OCI-LY7 (cell line): Measurements from ENCODE around the gene NUDT9. TPM values are rescaled to one million over a fixed set of nuclear protein-coding genes. Genes with fewer than 3 reads are reported as not detected.
A peak's percentile ranks its signal among the peaks of the same experiment; 100 is the strongest.
"Not testable (repeated sequence)": the region's sequence is repeated elsewhere in the genome, so short reads cannot be mapped to it uniquely, and the experiment has no call there.

Source experiments
- BruUV-seq: library from RNA; stranded (reverse); fragments of 400-500 nt; replicated peaks from 2 replicates; lab custom pipeline; 2021; lab: Mats Ljungman, UMichigan
- CTCF ChIA-PET: fragments of 300-600 bp; sonication (Branson Sonifier 250); formaldehyde crosslinking; loops from one replicate; lab custom pipeline; 2022; ENCODE audit warnings: antibody characterized with exemption; ENCODE audit not compliant: unreplicated experiment; lab: Charles Lee
- POLR2A ChIA-PET: fragments of 300-600 bp; sonication (Branson Sonifier 250); formaldehyde crosslinking; loops from one replicate; lab custom pipeline; 2022; ENCODE audit warnings: antibody characterized with exemption; lab: Charles Lee
- DNase-seq: peaks from one replicate; pipeline ENCODE4 v3.0.0-alpha.2; 2015; ENCODE audit warnings: low spot score
- H2AFZ ChIP-seq: fragments of 200-600 bp; sonication (generic), shearing (Covaris generic); 2 replicates; pipeline ENCODE4 v1.6.1; 2014; ENCODE audit warnings: mild to moderate bottlenecking, antibody characterized with exemption, low read length, moderate library complexity
- H3K27ac ChIP-seq: fragments of 200-600 bp; sonication (generic); 2 replicates; pipeline ENCODE4 v1.5.1; 2014; ENCODE audit warnings: mixed run types, low read depth, mild to moderate bottlenecking, moderate library complexity, low read length, inconsistent platforms; ENCODE audit not compliant: poor library complexity, severe bottlenecking
- H3K36me3 ChIP-seq: fragments of 200-600 bp; sonication (generic); 2 replicates; pipeline ENCODE4 v1.6.1; 2014; ENCODE audit warnings: mild to moderate bottlenecking, antibody characterized with exemption, low read length, moderate library complexity, mixed read lengths; ENCODE audit not compliant: insufficient read depth
- H3K4me1 ChIP-seq: fragments of 200-600 bp; sonication (generic); 2 replicates; pipeline ENCODE4 v1.5.1; 2014; ENCODE audit warnings: mild to moderate bottlenecking, low read length; ENCODE audit not compliant: insufficient read depth, poor library complexity, severe bottlenecking
- H3K4me2 ChIP-seq: fragments of 200-600 bp; sonication (generic); 2 replicates; pipeline ENCODE4 v1.6.1; 2014; ENCODE audit warnings: mild to moderate bottlenecking, low read length
- H3K4me3 ChIP-seq: fragments of 200-600 bp; sonication (generic); 2 replicates; pipeline ENCODE4 v1.5.1; 2014; ENCODE audit warnings: mild to moderate bottlenecking, low read depth, low read length; ENCODE audit not compliant: poor library complexity, severe bottlenecking
- H3K79me2 ChIP-seq: fragments of 200-600 bp; sonication (generic); 2 replicates; pipeline ENCODE4 v1.6.1; 2016; ENCODE audit warnings: low read depth, mild to moderate bottlenecking, low read length, moderate library complexity, mixed read lengths; ENCODE audit not compliant: insufficient read depth
- H3K9me2 ChIP-seq: fragments of 200-600 bp; sonication (generic); 2 replicates; pipeline ENCODE4 v1.6.1; 2016; ENCODE audit warnings: mild to moderate bottlenecking, low read length, mixed read lengths; ENCODE audit not compliant: insufficient read depth
- H3K9me3 ChIP-seq: fragments of 200-600 bp; sonication (generic); 2 replicates; pipeline ENCODE4 v1.6.1; 2014; ENCODE audit warnings: mild to moderate bottlenecking, mixed run types, low read length, mixed read lengths
- H4K20me1 ChIP-seq: fragments of 200-600 bp; sonication (generic); 2 replicates; pipeline ENCODE4 v1.6.1; 2014; ENCODE audit warnings: mild to moderate bottlenecking, antibody characterized with exemption, low read length, moderate library complexity, mixed read lengths; ENCODE audit not compliant: insufficient read depth
- CTCF ChIP-seq: fragments of 200-600 bp; sonication (generic); conservative IDR thresholded peaks from 2 replicates; pipeline ENCODE4 v1.5.1; 2014; ENCODE audit warnings: mild to moderate bottlenecking, antibody characterized with exemption, low read length, moderate library complexity, mixed read lengths
- EZH2phosphoT487 ChIP-seq: fragments of 200-600 bp; sonication (generic); IDR thresholded peaks from 2 replicates; pipeline ENCODE4 v1.6.1; 2018; ENCODE audit warnings: low read depth, borderline replicate concordance, mild to moderate bottlenecking, mixed run types, antibody characterized with exemption, low read length, moderate library complexity, mixed read lengths
- intact Hi-C: fragments of 100-400 bp; cut with micrococcal nuclease; formaldehyde crosslinking; loops from one replicate; pipeline ENCODE4 v1.10.0; 2022; ENCODE audit not compliant: unreplicated experiment
- total RNA-seq, 2 experiments: library from RNA; depleted of rRNA in 1 of 2; stranded (reverse); fragments of >200 nt in 1 of 2; shearing (Covaris generic) in 1 of 2; gene quantifications; 2 replicates each; pipeline ENCODE4 v1.2.3, GENCODE V29; 2014 to 2022

Gene NUDT9
- total RNA-seq, 2 experiments from 2014 or later = 9.0 to 16.5 TPM

DNA sequence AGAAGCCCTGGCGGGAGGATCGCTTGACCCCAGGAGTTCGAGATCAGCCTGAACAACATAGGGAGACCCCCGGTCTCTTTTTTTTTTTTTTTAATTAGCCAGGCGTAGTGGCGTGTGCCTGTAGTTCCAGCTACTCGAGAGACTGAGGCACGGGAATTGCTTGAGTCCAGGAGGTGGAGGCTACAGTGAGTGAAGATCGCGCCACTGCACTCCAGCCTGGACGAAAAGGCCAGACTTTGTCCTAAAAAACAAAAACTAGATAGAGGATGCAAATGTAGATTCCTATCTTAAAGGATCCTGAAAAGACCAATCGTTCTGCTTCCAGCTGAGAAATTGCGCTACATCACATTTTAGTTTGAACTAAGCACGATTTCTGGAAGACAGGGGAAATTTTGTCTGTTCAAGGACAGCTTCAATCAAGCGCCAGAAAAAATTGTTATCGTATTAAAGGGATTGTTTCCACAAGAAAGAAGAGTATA lies 30.8 kb upstream of the NUDT9 start:
- intact Hi-C loops = no loop called here
- ChIA-PET POLR2A (interaction anchor here (0.6 to 2.4 kb wide), 12 partner anchors 12 to 468 kb away, joined by 3 to 11 read pairs (median 4); partner anchors contain the start of gene NUDT9), CTCF (interaction anchor here (0.6 to 1.1 kb wide), 2 partner anchors 9 to 1185 kb away, joined by 3 read pairs; no protein-coding TSS in a partner anchor)
- H3K9me3 ChIP-seq = no peaks in the 10 kb centered on the region
- peaks cover 30% of the 10 kb centered on the region; the same call in 1 of the 2 replicates for H3K79me2 ChIP-seq
- H3K4me1 ChIP-seq = peaks cover 17% of the 10 kb centered on the region
- H3K36me3 ChIP-seq = no peaks in the 10 kb centered on the region; the same call in 1 of the 2 replicates
- DNase-seq = no peak
- H3K4me3 ChIP-seq = peak overlapping the region; percentile 73
- no peaks in the 10 kb centered on the region for H3K9me2 ChIP-seq
- H3K4me2 ChIP-seq = peak overlapping the region; percentile 83
- H4K20me1 ChIP-seq = no peaks in the 10 kb centered on the region
- TF ChIP-seq EZH2phosphoT487 (no peak), CTCF (peak; percentile 19; the same call in 1 of the 2 replicates)
- BruUV-seq = no TSS peak
- peak overlapping the region; percentile 76 for H2AFZ ChIP-seq
- H3K27ac ChIP-seq = peak overlapping the region; percentile 54

DNA sequence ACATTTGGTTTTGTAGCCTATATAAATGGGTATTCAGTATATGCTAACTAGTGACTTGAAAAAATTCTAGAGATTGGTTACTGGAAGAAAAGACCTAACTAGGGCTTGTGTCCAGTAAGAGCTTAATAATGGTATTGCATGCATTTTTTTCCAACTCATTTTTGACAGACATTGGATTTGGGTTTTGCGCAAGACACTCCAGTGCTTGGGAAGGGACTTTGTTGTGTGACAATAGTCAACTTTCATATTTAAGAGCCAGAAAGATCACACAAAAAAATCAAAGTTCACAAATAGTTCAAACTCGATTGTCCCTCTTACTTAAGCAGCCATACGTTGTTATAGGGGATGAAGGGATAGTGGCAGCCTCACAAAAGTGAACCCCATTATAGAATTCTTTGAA lies 30.2 kb upstream of the NUDT9 start:
- CTCF ChIA-PET = no interaction called here
- Histone ChIP-seq H4K20me1 (no peaks in the 10 kb centered on the region), H3K9me2 (no peaks in the 10 kb centered on the region), H3K4me1 (peaks cover 17% of the 10 kb centered on the region), H3K4me3 (no peak overlapping the region), H3K36me3 (no peaks in the 10 kb centered on the region), H3K79me2 (peaks cover 30% of the 10 kb centered on the region; the same call in 1 of the 2 replicates), H3K4me2 (peak overlapping the region; percentile 83), H2AFZ (peak overlapping the region; percentile 76; the same call in 1 of the 2 replicates), H3K9me3 (no peaks in the 10 kb centered on the region), H3K27ac (no peak overlapping the region)
- intact Hi-C loops = no loop called here
- POLR2A ChIA-PET = interaction anchor here (0.6 to 2.4 kb wide), 3 partner anchors 14 to 427 kb away, joined by 3 to 6 read pairs (median 3); no protein-coding TSS in a partner anchor
- no TSS peak for BruUV-seq
- TF ChIP-seq CTCF (no peak), EZH2phosphoT487 (no peak)
- DNase-seq = no peak

GRCh38 chr4:87395073-87395472 lies 27.3 kb upstream of the NUDT9 start:
- POLR2A ChIA-PET = interaction anchor here (1.1 kb wide), 1 partner anchor 27 kb away, joined by 4 read pairs; the partner anchor contains the start of gene NUDT9
- BruUV-seq = not testable (repeated sequence)

GRCh38 chr4:87395851-87396250 lies 26.5 kb upstream of the NUDT9 start:
- H3K9me3 ChIP-seq, H3K9me2 ChIP-seq, DNase-seq, H3K4me1 ChIP-seq, H3K4me3 ChIP-seq, BruUV-seq, H4K20me1 ChIP-seq, H3K4me2 ChIP-seq, CTCF ChIA-PET, H2AFZ ChIP-seq, H3K79me2 ChIP-seq, POLR2A ChIA-PET, intact Hi-C loops, H3K36me3 ChIP-seq, H3K27ac ChIP-seq: not testable (repeated sequence)

More at GRCh38 chr4:87395073-87395472, 27.3 kb upstream of the NUDT9 start:
- H3K9me3 ChIP-seq, H3K9me2 ChIP-seq, H3K4me2 ChIP-seq, H3K79me2 ChIP-seq, H3K4me3 ChIP-seq, DNase-seq, H4K20me1 ChIP-seq, CTCF ChIA-PET, H3K4me1 ChIP-seq, H2AFZ ChIP-seq, intact Hi-C loops, H3K36me3 ChIP-seq, H3K27ac ChIP-seq: not testable (repeated sequence)
